SJSA1 (cell line): ENCODE measurements around the gene MPHOSPH8. TPM values are rescaled to one million over a fixed set of nuclear protein-coding genes. Genes with fewer than 3 reads are reported as not detected.
"Not testable (repeated sequence)": the region's sequence is repeated elsewhere in the genome, so short reads cannot be mapped to it uniquely, and the experiment has no call there.

Experiments
- DNase-seq, 2 experiments: peaks; one replicate each; pipeline ENCODE4 v3.0.0-alpha.2; 2015 to 2020; ENCODE audit warnings: low spot score in 2 of 2, low read depth in 1 of 2
- H3K27ac ChIP-seq: fragments of 250-450 bp; sonication (Bioruptor Pico); 2 replicates; pipeline ENCODE4 v1.5.1; 2020; ENCODE audit warnings: mild to moderate bottlenecking, moderate library complexity
- H3K27me3 ChIP-seq: fragments of 250-450 bp; sonication (Bioruptor Pico); replicated peaks from 2 replicates; pipeline ENCODE4 v1.5.1; 2020; ENCODE audit warnings: mild to moderate bottlenecking, moderate library complexity
- H3K36me3 ChIP-seq: fragments of 250-450 bp; sonication (Bioruptor Pico); 2 replicates; pipeline ENCODE4 v1.5.1; 2020; ENCODE audit warnings: mild to moderate bottlenecking
- H3K4me1 ChIP-seq: fragments of 250-450 bp; sonication (Bioruptor Pico); replicated peaks from 2 replicates; pipeline ENCODE4 v1.6.1; 2021; ENCODE audit warnings: mild to moderate bottlenecking
- H3K4me3 ChIP-seq: fragments of 250-450 bp; sonication (Bioruptor Pico); 2 replicates; pipeline ENCODE4 v1.5.1; 2020; ENCODE audit warnings: mild to moderate bottlenecking
- H3K9me3 ChIP-seq: fragments of 250-450 bp; sonication (Bioruptor Pico); replicated peaks from 2 replicates; pipeline ENCODE4 v1.5.1; 2020; ENCODE audit warnings: mild to moderate bottlenecking
- total RNA-seq: library from RNA; depleted of rRNA; stranded (reverse); fragments of >200 nt; shearing (Covaris generic); gene quantifications from 2 replicates; pipeline ENCODE4 v1.2.3, GENCODE V29; 2014

The MPHOSPH8 gene
- total RNA-seq, 1 experiment from 2014 or later = 11.8 TPM

DNA sequence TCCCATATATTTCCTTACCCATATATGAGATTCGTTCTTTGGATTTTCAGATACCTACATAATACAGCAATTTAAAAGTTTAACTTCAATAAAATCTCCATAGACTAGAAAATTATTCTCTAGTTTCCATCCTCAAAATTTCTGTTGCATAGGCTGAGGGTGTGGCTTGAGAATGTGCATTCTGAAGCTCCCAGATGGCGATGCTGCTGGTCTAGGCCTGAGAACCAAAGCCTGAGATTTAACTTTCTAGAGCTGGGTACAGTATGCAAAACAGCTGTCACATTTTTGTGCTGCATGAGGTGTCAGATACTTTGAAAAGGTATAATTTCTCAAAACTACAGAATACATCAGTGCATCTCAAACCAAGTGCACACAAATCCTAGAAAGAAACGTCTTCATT, 42.7 kb downstream of the MPHOSPH8 start:
- H3K4me1 ChIP-seq = peaks cover 26% of the 10 kb centered on the region
- no peak overlapping the region for H3K27ac ChIP-seq
- no peaks in the 10 kb centered on the region for H3K9me3 ChIP-seq
- peaks cover 42% of the 10 kb centered on the region for H3K36me3 ChIP-seq
- no peaks in the 10 kb centered on the region for H3K27me3 ChIP-seq
- DNase-seq = no peak
- H3K4me3 ChIP-seq = no peak overlapping the region

DNA sequence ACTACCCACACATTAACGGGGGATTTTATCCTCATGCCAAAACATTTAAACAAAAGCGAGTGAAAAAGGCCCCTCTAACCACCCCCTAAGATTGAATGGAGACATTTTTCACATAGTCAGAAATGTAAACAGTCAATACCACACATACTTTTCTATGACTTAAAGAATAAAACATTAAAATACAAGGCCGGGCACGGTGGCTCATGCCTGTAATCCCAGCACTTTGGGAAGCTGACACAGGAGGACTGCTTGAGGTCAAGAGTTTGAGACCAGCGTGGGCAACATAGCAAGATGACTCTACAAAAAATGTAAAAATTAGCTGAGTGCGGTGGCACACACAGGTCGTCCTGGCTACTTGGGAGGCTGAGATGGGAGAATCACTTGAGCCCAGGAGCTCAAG, 47.3 kb downstream of the MPHOSPH8 start:
- Histone ChIP-seq H3K36me3 (peaks cover 8% of the 10 kb centered on the region; the same call in 1 of the 2 replicates), H3K27me3 (no peaks in the 10 kb centered on the region), H3K9me3 (no peaks in the 10 kb centered on the region), H3K4me1 (peaks cover 34% of the 10 kb centered on the region), H3K4me3 (no peak overlapping the region), H3K27ac (peak overlapping the region; percentile 62)
- DNase-seq = peak; percentile 72 to 82

DNA sequence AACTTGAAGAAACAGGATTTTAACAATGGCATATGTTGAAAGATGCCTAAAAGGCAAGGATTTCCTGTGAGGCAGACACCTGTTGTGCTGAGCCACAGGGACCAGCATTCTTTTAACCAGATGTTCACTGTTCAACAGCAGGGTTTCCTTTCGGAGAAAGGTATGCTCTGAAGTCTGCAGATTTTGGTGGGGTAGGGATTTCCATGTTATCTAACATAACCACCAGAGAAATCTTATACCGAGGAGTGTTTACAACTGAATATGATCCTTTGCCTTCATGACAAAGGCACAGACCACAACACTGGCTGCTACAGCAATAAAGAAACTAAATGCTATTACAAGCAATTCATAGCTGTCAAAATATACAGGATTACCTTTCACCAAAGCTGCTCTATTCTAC, 48.1 kb downstream of the MPHOSPH8 start:
- peaks cover under 1% of the 10 kb centered on the region; the same call in 1 of the 2 replicates for H3K36me3 ChIP-seq
- peak in 1 of 2 experiments; percentile 23 for DNase-seq
- H3K27me3 ChIP-seq = no peaks in the 10 kb centered on the region
- peaks cover 34% of the 10 kb centered on the region for H3K4me1 ChIP-seq
- peak overlapping the region; percentile 62 for H3K27ac ChIP-seq
- no peak overlapping the region for H3K4me3 ChIP-seq
- H3K9me3 ChIP-seq = no peaks in the 10 kb centered on the region

DNA sequence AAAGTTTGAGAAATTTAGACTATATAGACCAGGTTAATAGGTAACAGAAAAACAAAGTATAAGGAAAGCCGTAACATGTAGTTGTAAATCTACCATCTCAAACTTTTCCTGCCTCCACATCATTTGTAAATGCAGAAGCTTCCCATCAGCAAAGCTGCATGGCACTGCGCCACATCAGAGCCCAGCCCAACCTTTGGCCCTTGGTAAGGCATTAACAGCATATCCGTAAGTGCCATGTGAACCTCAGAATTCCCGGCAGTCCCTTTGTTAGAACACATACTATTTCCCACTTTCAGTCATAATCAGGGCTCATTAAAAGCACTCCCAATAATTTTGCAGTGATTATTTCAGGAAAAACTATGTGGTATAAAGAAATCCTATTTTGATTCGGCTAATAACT, 51.6 kb downstream of the MPHOSPH8 start:
- H3K27ac ChIP-seq = no peak overlapping the region
- DNase-seq = no peak
- no peaks in the 10 kb centered on the region for H3K9me3 ChIP-seq
- H3K4me1 ChIP-seq = peaks cover 18% of the 10 kb centered on the region
- no peak overlapping the region for H3K4me3 ChIP-seq
- H3K27me3 ChIP-seq = no peaks in the 10 kb centered on the region
- peaks cover 7% of the 10 kb centered on the region; the same call in 1 of the 2 replicates for H3K36me3 ChIP-seq

DNA sequence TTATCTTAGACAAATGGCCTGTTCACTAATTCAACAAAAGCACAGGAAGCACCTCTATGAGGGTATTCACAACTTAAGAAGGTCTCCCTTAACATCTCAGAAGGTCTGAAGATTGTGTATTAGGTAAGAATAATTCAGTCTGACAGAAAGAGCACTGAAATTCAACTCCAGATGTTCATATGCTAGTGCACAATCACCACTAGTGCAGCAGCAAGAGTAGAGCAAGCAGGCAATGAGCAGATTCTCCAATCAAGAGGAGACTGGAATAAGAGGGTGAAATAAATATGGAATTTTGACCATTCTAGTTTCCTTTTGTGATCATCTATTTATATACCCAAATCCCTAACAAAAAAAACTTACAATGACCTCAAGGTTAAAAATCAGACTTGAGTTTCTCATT, 52.0 kb downstream of the MPHOSPH8 start:
- peaks cover 14% of the 10 kb centered on the region for H3K4me1 ChIP-seq
- no peaks in the 10 kb centered on the region for H3K27me3 ChIP-seq
- peaks cover 7% of the 10 kb centered on the region; the same call in 1 of the 2 replicates for H3K36me3 ChIP-seq
- DNase-seq = no peak
- H3K4me3 ChIP-seq = no peak overlapping the region
- no peak overlapping the region for H3K27ac ChIP-seq
- H3K9me3 ChIP-seq = no peaks in the 10 kb centered on the region

DNA sequence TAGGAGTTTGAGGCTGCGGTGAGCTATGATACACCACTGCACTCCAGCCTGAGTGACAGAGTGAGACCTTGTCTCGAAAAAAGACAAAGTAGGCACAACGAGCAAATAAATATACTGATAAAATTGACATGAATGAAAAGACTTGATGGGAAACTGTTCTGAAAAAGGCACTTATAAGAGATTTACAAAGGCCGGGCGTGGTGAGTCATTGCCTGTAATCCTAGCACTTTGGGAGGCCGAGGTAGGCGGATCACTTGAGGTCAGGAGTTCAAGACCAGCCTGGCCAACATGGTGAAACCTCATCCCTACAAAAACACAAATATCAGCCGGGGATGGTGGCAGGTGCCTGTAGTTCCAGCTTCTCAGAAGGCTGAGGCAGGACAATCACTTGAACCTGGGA, 58.0 kb downstream of the MPHOSPH8 start:
- DNase-seq = peak; percentile 55 to 61
- H3K27me3 ChIP-seq, H3K4me3 ChIP-seq, H3K9me3 ChIP-seq: not testable (repeated sequence)
- peaks cover 14% of the 10 kb centered on the region for H3K36me3 ChIP-seq
- peak overlapping the region; percentile 76 for H3K27ac ChIP-seq
- peaks cover 29% of the 10 kb centered on the region for H3K4me1 ChIP-seq

DNA sequence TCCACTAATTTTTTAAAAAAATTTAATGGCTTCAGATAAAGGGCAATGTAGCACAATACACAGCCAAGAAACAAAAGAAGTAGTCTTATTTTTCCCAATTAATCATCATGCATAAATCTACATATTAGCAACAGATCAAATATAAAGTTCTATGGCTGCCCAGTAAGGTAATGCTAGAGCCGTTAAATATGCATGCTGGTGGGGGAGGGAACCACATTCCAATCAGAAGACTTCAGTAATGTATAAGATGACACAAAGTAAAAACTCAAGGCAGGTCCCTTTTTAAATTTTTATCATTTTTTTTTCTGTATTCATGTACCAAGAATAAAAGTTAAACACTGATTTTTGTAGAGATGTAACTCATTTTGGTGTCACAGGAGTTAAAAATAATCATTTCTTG, 62.0 kb downstream of the MPHOSPH8 start:
- Histone ChIP-seq H3K27ac (no peak overlapping the region), H3K36me3 (peaks cover 11% of the 10 kb centered on the region), H3K4me3 (no peak overlapping the region), H3K4me1 (peaks cover 29% of the 10 kb centered on the region), H3K27me3 (no peaks in the 10 kb centered on the region), H3K9me3 (no peaks in the 10 kb centered on the region)
- DNase-seq = no peak

DNA sequence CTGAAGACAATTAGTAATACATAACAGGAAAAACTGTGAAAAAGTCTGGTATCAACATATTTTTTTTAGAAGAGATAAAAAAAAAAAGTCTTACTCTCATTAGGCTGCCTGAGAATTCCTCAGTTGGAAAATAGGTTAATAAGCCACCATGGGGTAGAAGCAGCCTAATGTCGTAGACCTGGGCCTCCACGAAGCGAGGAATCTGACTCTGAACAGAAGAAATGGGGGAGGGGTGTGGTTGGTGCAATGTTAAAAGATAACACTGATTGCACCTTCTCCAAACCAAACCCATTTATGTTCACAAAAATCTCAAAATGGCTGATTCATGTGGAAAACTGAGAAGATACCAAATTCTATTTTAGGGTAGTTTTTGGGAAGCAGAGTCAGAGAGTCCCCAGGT, 62.4 kb downstream of the MPHOSPH8 start:
- no peaks in the 10 kb centered on the region for H3K9me3 ChIP-seq
- peaks cover 11% of the 10 kb centered on the region for H3K36me3 ChIP-seq
- H3K4me3 ChIP-seq = no peak overlapping the region
- H3K27me3 ChIP-seq = no peaks in the 10 kb centered on the region
- no peak for DNase-seq
- peaks cover 28% of the 10 kb centered on the region for H3K4me1 ChIP-seq
- no peak overlapping the region for H3K27ac ChIP-seq

DNA sequence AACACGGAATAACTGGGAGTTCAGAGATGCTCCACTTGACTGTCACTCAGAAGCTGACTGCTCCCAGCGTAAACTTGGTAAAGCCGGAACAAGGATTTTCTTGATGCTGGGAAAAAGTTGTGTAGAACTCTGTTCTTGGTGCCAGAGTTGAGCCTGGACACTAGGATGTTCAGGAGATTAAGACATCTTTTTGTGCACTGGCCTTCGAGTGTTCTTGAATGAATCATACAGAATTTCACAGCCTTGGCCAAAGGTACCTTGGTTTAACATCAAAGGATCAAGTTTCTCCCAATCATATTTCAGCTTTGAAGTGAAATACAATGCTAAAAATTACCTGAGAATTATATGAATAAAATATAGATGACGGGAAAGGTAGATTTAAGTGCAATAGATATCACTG, 67.5 kb downstream of the MPHOSPH8 start:
- not testable (repeated sequence) for DNase-seq, H3K27me3 ChIP-seq, H3K27ac ChIP-seq, H3K4me3 ChIP-seq, H3K36me3 ChIP-seq, H3K4me1 ChIP-seq, H3K9me3 ChIP-seq

DNA sequence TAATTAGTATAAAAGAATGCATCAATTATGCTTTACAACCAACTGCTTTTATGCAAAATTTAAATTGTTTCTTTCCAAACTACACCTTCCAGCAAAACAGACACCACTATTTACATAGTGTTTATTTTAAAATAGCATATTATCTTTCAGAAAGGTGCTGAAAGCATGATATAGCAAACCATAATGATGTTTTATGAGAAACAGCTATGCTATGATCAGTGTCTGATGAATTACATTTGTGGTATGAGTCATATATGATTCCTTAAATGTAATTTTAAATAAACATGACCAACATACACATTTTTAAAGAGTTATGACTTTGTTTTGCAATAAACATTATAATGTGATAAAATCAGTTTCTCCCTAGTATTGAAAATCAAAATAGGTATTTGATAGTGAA, 68.2 kb downstream of the MPHOSPH8 start:
- not testable (repeated sequence) for H3K9me3 ChIP-seq, H3K36me3 ChIP-seq, DNase-seq, H3K4me3 ChIP-seq, H3K4me1 ChIP-seq, H3K27me3 ChIP-seq, H3K27ac ChIP-seq

DNA sequence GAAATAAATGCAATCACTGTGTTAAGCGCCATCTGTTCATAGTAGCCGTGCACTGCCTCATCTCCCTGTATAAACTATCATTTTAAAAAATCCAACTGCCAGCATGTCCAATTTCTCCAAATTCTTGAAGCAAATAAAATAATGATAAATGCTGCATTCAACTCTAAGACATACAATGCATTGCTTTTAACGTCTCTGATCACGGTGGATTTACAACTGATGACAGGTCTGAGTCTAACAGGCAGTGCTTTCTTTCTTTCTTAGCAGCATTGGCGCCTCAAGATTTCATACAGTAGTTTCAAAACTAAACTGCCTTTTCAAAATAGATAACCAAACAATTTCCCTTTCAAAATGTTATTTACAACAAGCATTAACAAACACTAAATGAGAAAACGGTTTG, 70.8 kb downstream of the MPHOSPH8 start:
- H3K4me3 ChIP-seq, H3K36me3 ChIP-seq, H3K27me3 ChIP-seq, H3K4me1 ChIP-seq, H3K9me3 ChIP-seq, H3K27ac ChIP-seq, DNase-seq: not testable (repeated sequence)

DNA sequence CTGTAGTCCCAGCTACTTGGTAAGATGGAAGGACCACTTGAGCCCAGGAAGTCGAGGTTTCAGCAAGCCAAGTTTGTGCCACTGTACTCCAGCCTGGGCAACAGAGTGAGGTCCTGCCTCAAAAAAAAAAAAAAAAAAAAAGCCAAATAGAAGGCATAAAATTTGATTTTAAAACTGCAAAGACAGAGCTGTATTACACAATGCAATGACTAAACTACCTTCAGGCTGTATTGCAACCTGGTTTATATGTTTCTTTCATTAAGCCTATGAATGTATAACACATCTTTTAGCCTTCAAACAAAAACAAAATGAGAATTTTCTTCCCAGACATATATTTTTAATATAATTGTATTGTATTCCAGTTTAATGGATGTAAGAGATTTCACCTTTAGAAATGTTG, 75.6 kb downstream of the MPHOSPH8 start:
- H3K4me1 ChIP-seq, H3K9me3 ChIP-seq, H3K27ac ChIP-seq, H3K27me3 ChIP-seq, DNase-seq, H3K4me3 ChIP-seq, H3K36me3 ChIP-seq: not testable (repeated sequence)

DNA sequence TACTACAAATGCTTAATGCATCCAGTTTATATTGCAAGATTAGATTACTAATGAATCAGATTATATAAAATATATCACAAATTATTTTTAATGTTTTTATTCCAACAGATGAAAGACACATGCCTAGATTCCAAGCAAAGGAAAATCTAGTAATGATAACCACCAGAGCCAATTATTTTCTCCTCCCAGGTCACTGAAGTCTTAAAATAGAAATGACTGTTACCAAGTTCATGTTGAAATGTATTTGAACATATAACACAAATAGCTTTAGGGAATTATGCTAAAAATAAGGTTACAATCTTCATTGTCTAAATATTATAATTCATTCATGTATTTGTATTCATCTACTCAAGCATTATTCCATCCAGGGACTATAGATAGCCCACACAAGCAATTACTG, 76.3 kb downstream of the MPHOSPH8 start:
- not testable (repeated sequence) for H3K4me3 ChIP-seq, H3K36me3 ChIP-seq, H3K27ac ChIP-seq, H3K9me3 ChIP-seq, DNase-seq, H3K4me1 ChIP-seq, H3K27me3 ChIP-seq

DNA sequence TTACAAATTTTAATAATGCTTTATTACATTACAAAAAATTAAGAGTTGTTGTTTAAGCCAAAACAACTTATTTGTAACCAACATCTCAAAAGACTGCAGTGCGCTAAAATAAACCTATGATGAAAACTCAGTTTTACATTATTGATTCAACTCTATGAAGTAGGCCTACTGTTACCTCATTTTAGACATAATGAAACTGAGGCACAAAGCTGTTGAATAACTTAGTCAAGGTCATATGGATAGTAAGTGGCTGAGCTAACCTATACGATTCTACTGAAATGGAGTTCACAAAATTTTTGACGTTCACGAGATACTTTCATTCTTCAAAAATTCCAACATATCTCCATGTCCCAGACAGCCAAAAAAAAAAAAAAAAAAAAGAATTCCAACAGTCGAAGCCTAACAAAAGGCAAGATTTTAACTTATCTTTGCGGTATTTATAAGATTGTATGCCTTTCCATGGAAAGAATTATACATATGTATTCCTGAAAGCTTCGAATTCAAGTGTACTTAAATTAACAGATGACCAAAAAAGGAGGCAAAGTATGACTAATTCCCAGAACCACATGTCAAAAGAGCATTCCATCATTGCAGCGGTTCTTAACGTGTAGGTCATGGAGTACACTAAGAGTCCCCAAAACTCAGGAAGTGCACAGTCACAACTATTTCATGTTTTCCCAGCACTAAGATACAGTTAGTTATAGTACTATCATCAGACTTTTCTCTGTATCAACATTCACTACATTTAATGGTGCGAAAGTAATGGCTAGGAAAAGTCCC, 79.9 kb downstream of the MPHOSPH8 start:
- DNase-seq = peak in 1 of 2 experiments; percentile 20
- Histone ChIP-seq H3K27ac (peak overlapping the region; percentile 59), H3K36me3 (peaks cover 6% of the 10 kb centered on the region; the same call in 1 of the 2 replicates), H3K4me3 (no peak overlapping the region), H3K9me3 (no peaks in the 10 kb centered on the region), H3K4me1 (peaks cover 10% of the 10 kb centered on the region), H3K27me3 (no peaks in the 10 kb centered on the region)

DNA sequence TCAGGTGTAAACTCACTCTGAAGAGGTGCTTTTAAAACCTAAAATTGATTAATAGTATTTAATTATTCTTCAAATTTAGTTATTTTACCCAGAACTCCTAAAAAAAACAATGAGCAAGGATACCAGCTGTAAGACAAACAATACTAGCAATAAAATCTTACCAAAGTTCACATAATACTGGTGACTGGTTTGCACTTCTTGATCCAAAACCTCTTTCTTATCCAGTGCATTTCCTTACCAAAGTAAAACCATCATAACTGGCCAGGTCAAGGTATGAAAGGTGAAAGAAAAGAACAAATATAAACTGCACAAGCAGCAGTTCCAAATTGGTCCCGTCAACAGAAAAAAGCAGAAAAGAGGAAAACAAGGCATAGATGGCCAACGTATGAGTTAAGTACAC, 86.6 kb downstream of the MPHOSPH8 start:
- H3K36me3 ChIP-seq = peaks cover 13% of the 10 kb centered on the region; the same call in 1 of the 2 replicates
- DNase-seq = no peak
- H3K9me3 ChIP-seq = no peaks in the 10 kb centered on the region
- H3K4me3 ChIP-seq = no peak overlapping the region
- H3K4me1 ChIP-seq = peaks cover 7% of the 10 kb centered on the region
- H3K27me3 ChIP-seq = no peaks in the 10 kb centered on the region
- H3K27ac ChIP-seq = no peak overlapping the region
